ENCODE measurements around the gene MDFI. TPM values are rescaled to one million over a fixed set of nuclear protein-coding genes. Genes with fewer than 3 reads are reported as not detected.

The MDFI gene
- total RNA-seq, 1 donor from 2014 or later = 28.2 TPM

DNA sequence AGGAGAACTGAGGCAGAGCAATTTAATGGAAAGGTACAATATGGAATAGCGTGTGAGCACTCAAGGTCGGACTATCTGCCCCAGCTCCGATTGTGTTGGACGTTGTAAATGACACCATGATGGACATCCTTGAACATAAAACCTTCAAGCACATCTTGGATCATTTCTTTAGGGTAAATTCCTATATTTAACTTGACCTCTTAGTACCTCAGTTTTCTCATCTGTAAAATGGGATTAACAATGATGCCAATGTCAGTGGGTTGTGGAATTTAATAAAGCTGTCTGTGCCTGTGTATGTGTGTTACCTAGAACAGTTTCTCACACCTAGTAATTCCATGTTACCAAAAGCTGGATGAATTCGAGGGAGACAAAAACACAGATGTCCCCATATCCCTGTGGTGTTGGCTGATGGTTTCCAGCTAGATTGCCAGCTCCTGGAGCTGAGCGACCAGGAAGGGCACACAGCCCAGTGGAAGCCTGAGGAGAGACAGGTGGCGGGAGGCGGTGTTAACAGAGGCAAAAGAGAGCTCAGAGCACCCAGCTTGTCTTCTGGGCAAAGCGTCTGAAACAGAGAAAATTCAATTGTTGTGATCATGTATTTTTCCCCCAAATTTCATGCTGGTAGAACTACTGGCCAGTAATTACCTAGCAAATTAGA lies 32.6 kb downstream of the MDFI start:
- DNase-seq (ENCODE audit: extremely low read depth, low read depth, low spot score) = no peak

DNA sequence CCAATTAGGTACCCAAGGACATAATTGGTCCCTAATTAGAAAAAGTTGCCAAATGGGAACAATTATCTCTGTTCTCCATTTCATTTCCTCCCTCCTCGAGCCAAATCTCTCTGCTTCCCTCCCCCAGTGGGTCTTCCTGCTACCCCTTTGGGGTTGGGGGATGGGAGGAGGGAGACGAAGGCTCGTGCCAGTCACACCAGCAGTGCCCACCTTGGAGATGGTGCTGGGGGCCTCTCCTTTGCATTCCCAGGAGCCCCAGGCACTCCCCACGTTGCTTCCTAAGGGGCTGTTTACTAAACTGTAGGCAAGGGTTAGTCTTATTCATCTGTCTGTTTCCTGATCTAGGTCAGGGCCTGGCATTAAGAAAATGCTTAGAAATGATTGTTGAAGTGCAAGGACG lies 33.1 kb downstream of the MDFI start:
- no peak for DNase-seq (ENCODE audit: extremely low read depth, low read depth, low spot score)

DNA sequence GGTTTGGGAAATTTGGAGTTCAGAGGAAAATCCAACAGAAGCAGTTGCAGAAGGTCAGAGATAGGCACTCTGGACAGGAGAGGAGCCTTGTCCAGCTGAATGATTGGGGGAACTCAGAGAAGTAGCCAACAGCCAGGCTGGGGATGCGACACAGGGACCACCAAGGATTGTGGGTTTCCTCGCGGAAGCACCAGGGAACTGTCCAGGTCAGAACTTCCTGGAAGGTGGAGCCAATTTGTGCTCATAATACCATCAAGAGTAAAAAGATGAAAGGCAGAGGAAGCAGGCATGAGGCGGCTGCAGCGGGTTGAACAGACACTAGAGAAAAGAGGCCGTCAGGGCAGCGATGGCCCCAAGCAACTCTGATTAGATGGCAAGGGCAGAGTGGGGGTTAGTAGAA lies 33.7 kb downstream of the MDFI start:
- no peak for DNase-seq (ENCODE audit: extremely low read depth, low read depth, low spot score)

DNA sequence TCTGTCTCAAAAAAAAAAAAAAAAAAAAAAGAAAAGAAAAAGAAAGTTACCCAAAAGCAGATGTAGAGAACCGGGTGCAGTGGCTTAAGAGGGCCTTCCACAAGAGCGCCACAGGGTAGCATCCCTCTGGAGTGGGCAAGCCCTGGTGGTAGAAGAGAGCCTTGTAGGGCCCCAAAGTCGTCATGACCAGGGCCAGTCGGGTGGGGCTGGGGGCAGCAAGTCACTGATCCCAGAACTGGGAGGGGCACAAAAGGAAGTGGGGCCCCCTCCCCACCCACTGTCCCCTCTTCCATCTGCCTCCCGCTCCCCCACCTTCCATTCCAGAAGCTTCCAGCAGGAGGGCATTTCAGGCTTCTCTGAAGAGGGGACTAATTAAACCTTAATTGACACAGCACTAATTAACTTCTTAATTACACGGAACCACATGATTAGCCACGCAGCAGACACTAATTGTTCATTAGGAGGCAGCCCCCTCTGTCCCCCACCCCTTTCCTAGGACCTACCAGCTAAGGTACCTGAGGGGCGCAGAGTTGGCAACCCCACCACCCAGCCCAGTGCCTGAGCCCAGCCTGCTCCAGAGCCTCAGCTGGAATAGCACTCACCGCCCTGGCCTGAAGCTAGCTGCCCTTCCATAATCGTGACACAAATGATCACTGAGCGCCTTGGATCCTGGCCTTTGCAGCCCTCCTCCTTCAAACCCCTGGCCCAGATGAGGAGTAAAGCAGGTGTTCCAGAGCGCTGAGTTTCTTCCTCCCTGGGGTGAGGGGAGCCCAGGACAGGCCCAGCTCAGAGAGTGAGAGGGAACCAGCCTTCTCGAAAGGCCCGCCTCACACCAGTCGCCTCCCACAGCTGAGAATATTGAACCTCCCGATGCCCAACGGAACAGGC lies 34.8 kb downstream of the MDFI start:
- DNase-seq (ENCODE audit: extremely low read depth, low read depth, low spot score) = no peak

DNA sequence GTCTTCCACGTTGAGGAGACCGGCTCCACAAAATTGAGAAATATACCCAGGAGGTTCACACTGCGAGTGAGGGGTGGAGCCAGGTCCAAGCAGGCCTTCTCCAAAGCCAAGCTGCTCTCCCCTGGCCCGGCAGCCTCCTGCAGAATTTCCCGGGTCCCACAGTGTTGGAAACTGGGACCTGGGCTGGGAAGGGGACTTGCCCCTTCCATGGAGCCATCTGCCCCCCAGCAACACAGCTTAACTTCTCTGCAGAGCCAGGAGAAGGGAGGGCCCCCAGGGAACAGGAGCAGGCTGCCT lies 35.4 kb downstream of the MDFI start:
- DNase-seq (ENCODE audit: extremely low read depth, low read depth, low spot score) = no peak

DNA sequence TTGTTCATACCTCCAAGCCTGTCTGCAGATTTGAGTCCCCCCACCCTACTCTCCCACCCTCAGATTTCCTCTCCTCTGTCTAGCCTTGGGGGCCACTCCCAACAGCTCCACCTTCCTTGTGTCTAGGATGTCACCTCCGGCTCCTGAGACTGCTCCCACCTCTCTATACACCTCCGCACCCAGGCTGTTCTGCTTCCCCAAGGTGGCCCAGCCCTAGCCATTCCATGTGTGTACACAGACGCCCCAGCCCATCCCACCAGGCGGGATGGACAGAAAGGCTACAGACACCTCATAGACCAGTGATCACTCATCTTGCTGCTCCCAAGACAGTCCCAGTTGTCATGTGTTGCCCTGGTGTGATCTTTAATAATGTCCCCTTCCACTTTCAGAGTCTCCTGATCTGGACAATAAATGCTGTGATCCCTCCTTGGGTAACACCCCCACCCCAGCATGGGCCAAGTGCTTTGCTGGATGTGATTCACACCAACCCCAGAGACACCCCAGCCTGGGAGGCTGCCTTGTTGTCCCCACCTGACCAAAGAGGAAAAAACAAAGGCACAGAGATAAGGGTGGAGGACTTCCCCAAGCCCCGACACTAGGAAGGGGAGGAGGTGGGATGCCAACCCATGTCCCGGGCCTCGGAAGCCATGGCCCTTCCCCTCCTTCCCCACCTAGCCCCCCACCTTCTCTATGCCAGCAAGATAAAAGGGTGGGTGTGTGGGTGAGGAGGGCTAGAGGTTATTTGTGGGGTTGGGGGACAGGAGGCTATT lies 36.1 kb downstream of the MDFI start:
- DNase-seq (ENCODE audit: extremely low read depth, low read depth, low spot score) = no peak

DNA sequence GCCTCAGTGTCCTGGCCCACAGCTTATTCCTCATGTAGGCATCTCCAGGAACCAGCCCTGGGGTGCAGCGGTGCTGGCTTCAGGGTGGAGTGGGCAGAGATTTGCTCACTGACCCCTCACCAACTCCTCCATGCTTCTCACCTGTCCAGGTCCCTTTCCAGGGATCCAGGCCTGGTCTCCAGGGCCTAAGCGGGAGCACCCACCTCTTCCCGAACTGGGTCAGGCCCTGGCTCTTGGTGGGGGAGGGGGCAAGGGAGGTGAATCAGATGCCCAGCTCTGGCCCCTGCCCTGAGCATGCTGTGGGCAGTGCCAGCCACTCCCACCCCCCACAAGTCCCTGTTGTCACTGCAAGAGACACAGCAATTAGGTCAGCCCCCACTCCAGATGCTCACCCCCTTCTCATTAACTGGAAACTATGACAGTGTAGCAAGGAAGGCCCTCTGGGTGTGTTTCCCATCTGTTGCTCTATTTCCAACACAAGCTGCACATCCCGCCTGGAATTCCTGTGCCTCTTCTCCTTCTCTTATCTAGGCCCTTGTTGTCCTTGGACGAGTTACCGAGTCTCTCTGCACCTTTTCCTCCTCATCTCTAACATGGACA lies 37.0 kb downstream of the MDFI start:
- no peak for DNase-seq (ENCODE audit: extremely low read depth, low read depth, low spot score)

DNA sequence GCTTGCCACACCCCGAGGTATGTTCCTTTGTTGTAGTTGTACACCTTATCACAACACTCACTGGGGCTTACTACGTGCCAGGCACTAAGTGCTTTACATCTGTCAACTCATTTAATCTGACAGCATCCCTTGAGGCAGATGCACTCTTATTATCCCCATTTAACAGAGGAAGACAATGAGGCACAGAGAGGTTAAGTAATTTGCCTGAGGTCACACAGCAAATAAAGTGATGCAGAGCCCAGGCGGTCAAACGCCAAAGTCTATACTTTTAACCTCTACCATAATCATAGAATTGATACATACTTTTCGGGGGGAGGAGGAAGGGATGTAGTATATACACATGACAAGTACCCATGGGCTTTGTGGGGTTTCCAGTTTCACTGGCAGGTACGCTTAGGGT lies 37.7 kb downstream of the MDFI start:
- DNase-seq (ENCODE audit: extremely low read depth, low read depth, low spot score) = no peak

DNA sequence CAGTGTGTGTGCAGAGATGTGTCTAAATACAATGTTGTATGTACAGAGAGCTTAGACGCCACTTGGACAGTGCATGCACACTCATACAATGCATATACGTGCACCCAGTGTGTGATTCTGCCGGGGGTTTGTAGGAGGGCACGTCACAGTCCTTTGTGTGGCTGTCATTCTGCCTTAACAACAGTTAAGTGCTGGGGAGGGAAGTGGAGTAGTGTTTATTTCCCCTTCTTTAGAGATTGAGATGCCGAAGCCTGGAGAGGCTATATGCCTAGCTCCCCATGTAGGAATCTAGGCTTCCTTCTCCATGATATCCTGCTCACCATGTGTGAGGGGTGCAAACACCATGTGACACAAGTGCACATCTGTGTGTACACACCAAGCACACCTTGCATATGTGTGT lies 38.2 kb downstream of the MDFI start:
- no peak for DNase-seq (ENCODE audit: extremely low read depth, low read depth, low spot score)

DNA sequence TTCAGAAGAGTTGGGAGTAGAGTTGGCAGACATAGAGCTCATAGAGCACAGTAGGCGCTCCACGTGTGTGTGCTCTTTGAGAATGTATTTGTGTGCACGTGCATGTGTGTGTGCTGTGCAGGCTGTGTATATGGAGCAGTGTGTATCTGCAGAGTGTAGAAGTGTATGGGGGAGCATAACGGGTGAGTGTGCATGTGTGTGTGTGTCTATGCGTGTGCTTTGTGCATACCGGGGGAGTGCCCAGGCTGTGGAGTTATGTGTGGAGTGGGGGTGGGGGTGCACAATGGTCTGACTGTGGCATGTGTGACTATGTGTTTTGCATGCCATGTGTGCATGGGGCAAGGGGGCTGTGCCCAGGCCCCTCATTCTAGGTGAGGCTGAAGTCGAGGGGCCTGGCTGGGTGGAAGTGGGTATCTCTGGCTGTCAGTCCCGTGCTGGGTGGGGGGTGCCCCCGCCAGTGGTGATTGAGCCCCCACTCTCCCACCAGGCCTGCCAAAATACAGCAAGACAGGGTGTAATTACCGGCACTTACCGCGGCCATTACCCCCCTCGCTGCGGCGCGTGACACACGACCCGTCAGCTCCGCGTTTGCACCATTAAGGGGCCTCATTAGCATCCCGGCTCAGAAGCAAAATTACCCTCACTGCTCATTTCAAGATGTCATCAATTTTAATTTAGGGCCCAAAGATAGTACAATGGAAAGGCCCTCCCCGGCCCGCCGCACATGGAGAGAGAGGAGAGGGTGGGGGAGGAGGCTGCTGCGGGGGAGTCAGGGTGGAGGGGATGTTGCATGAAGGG lies 39.1 kb downstream of the MDFI start:
- no peak for DNase-seq (ENCODE audit: extremely low read depth, low read depth, low spot score)

DNA sequence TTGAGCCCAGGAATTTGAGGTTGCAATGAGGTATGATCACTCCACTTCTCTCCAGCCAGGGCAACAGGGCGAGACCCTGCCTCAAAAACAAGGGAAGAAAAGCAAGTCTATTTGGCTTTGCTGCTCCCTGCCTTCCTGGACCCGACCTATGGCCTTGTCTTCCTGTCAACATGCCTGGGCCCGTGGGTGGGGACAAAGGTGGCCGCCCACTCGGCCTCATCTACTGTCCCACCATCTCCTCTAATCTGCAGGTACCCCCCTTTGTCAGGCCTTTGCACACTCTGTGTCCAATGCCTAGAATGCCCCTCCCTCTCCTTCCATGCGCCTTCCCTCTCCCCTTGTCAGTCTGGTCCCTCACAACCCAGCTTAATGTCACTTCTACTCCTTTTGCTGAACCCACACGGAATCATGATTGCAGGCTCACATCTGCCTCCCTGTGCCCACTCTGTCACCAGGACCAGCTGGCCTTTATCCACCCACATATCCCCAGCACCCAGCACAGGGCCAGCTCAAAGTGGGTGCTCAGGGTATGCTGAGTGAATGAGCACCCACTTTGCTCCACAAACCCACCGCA lies 40.3 kb downstream of the MDFI start:
- DNase-seq (ENCODE audit: extremely low read depth, low read depth, low spot score) = no peak

DNA sequence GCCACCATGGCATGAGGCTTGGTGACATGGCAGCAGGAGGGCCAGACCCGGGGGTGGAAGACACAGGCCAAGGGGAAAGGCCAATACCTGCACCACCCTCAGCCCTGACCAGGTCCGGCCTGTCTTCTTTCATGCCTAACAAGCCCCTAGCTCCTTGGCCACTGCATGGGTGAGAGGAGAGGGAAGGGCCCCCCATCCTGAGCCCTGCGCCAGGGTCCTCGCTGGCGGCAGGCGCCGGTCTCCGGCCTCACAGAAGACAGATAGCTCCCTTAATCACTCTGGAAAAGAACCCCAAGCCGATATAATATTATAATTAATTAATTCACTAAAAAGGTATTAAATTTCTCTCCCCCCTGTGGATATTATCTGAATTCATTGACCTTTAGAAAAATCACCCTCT lies 41.4 kb downstream of the MDFI start:
- DNase-seq (ENCODE audit: extremely low read depth, low read depth, low spot score) = no peak

DNA sequence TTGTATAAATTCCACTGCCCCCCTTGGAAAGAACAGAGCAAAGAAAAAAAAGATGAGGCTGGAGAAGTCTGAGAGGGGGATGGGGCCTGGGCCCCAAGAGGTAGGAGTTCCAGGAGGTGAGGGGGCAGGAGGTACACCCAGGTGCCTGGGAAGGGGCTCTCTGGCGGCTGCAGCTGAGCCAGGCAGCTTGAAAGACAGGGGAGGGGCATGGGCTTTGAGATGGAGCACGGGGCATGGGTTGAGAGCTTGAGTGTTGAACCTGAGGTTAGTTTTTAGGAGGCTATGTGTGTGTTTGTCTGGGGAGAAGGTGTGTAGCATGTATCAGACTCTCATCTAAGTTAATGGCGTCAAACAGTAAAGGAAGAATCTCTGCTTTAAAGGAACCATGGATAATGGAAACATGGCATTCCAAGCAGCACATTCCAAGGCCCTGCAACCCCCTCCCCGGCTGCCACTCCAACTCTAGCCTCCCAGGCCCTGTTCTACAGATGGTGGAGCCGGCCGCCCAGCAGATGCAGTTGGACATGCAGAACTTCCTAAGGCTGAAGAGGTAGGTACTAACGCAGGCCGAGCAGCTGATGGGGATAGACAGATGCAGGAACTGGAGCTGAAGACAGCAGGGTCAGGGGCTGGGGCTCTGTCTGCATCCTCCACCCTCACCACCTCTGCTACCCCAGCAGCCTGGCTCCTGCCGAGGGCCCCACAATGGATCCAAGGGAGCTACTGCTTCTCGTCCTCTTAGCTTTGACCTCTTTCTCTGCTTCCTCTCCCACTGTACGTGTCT lies 42.1 kb downstream of the MDFI start:
- DNase-seq (ENCODE audit: extremely low read depth, low read depth, low spot score) = no peak

DNA sequence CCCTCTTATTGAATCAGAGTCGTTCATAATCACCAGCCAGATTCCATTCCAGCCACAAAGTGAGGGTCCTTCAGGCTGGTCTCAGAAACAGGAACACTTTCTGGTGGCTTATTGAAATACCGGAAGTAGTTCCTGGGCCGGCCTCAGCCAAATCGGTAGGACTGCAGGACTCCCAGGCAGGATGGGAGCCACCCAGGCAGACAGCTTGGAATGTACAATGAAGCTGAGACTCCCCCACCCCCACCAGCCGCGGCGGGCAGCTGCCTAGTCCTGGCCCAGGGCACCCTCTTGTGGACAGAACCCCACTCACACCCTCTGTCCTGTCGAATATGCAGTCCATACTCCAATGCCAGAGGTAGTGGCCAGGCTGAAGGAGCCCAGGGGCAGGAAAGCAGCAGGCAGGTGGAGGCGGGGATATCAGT lies 43.8 kb downstream of the MDFI start:
- peak; percentile 48 for DNase-seq (ENCODE audit: extremely low read depth, low read depth, low spot score)

DNA sequence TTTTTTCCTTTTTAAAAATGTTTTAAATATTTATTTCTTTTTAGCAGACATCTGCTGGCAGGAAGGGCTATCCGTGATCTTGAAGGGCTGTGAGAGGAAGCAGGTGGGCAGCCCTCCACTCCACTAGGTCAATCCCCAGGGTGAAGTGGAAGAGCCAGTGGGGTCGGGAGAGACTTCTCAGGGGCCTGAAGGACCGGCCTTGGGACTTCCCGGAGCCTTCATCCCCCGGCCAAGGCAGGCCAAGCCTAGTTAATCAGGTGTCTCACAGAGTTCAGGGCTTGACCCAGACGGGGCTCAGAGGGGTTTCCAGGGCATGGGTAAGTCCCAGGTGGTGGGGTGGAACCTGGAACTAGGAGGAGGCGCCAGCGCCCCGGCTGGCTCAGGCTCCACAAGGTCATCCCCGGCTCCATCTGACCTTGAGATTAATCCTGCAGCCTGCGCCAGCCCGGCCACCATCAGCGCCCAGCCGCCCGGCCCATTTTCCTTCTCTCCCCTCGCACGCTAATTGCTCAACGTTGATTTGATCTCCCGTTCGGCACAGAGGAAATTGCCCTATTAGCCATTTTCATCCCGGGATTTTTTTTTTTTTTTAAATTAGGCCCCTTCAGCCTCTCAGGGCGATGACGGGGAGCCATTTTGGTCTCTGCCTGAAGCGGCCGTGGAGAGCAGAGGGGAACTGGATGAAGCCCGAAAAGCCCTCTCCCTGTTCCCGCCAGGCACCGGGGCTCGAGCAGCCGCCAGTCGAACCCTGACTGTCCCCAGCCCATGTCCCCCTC lies 44.4 kb downstream of the MDFI start:
- no peak for DNase-seq (ENCODE audit: extremely low read depth, low read depth, low spot score)

DNA sequence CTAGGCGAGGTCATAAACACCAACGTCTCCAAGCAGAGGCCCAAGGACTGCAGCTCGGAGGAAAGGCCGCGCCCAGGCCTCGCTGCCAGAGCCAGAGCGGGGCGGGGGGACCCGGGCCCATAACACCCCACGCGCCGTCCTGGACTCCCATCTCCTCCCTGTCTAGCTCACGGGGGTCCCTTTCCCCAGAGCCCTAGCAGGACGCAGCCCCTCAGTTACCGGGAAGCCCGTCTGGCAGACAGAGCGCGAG lies 44.9 kb downstream of the MDFI start:
- DNase-seq (ENCODE audit: extremely low read depth, low read depth, low spot score) = no peak

DNA sequence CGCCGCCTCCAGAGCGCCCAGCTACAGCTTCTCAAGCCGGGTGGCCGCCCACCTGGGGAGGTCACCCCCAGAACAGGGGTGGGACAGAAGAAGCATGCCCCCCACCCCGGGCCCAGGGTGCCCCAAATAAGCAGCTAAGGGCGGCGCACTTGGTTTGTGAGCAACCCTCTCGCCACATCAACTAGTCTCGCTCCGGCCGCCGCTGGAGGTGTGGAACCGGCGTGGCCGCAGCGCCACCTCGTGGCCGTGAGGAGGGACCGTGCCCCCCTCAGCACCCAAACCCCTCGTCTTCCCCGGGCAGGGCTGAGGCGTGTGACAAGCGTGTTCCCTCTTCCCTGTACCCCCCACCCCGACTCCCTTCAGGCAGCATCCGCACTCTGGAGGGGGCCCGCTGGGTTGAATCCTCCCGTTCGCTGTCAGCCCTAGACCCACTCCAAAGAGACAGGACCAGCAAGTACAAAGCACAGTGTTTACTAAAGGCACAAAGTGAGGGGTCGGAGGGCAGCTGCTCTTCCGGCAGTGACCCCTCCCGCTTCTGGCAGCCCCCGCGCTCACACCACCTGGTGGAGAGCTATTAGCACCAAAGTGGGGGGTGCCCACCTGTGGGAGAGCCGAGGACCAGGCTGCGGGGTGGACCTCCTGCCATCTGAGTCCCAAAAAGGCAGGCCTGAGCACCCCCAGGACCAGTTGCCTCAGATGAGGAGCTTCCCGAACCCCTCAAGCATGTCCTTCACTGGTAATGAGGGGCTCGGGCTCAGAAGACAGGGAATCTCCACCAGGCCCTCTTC lies 45.4 kb downstream of the MDFI start:
- DNase-seq (ENCODE audit: extremely low read depth, low read depth, low spot score) = peak; percentile 18

Measured in glomerular endothelial cell (primary cell).